Hematopoietic multipotent progenitor cell treated with erythropoietin and hydrocortisone succinate and interleukin-3 and kit ligand, for 6 days (in vitro differentiated cells): ENCODE results near the gene DGKZ.
"Not testable (repeated sequence)": the region's sequence is repeated elsewhere in the genome, so short reads cannot be mapped to it uniquely, and the experiment has no call there.

Experiments
- DNase-seq: peaks from one replicate; pipeline ENCODE4 v3.0.0-alpha.2; 2015

Gene DGKZ

GRCh38 chr11:46367244-46367915 lies 20.1 kb downstream of the DGKZ start:
- peak; percentile 80 for DNase-seq

DNA sequence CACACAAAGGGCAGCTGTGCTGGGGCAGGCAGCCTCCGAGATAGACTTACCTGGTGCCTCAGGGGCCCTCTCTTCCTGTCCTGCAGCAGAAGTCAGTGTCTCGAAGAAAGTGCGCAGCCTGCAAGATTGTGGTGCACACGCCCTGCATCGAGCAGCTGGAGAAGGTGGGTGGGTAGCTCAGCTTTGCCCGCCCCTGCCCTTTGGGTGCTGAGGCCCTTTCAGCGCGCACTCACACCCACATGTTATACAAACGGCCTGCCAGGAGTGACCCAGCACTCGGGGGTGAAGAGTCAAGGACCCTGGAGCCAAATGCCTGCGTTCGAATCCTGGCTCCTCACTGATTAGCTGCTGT lies 20.6 kb downstream of the DGKZ start:
- DNase-seq: no peak

DNA sequence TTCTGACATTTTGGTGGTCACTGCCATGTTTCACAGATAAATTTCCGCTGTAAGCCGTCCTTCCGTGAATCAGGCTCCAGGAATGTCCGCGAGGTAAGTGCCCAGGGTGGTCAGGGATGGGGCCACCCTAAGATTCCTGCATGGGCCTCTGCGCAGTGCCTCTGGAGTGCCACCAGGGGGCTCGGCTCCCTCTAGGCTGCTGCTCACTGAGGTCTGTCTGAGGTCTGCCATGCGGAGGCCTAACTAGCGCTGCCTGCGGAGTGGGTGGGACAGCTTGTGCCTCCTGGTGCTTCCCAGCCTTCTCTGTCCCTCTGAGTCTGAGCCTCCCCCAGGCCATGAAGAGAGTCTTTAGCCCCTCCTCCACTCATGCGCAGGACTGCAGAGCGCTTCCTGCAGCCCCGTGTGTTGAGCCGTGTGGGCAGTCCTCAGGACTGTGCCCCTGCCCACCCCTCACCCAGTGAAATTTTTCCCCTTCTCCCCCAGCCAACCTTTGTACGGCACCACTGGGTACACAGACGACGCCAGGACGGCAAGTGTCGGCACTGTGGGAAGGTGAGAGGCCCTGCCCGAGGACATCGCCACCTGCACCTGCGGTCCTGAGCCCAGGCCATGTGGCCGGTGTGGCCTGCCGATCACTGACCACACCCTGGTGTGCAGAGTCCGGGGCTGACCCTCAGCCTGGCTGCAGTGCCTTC lies 22.3 kb downstream of the DGKZ start:
- peak; percentile 86 for DNase-seq

- no peak for DNase-seq
These were observed 23.0 kb downstream of the DGKZ start for GRCh38 chr11:46370253-46370652.

GRCh38 chr11:46371262-46371661 lies 24.0 kb downstream of the DGKZ start:
- DNase-seq: not testable (repeated sequence)

DNA sequence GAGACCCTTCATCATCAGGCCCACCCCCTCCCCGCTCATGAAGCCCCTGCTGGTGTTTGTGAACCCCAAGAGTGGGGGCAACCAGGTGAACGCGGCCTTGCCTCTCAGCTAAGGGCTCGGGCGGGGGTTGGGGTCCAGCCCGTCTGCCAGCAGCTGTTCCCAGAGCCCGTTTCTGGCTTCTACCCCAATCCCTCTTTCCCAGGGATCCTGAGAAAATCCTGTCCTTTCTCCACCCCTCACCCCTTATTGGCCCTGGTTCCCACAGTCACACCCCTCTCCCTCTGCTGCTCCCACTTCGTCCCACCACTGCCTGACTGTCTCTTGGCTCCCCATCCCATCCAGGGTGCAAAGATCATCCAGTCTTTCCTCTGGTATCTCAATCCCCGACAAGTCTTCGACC lies 24.8 kb downstream of the DGKZ start:
- DNase-seq: no peak

DNA sequence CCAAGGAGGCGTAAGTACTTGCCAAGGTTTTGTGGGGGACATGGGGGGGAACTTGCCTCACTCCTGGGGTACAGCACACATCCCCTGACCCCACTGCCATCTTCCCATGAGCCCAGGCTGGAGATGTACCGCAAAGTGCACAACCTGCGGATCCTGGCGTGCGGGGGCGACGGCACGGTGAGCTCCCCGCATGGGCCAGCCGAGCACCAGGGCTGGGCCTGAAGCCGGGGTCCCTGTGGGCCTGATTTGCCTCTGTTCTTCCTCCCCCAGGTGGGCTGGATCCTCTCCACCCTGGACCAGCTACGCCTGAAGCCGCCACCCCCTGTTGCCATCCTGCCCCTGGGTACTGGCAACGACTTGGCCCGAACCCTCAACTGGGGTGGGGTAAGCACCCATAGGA lies 25.2 kb downstream of the DGKZ start:
- not testable (repeated sequence) for DNase-seq

GRCh38 chr11:46373787-46374740 lies 26.8 kb downstream of the DGKZ start:
- DNase-seq: no peak

DNA sequence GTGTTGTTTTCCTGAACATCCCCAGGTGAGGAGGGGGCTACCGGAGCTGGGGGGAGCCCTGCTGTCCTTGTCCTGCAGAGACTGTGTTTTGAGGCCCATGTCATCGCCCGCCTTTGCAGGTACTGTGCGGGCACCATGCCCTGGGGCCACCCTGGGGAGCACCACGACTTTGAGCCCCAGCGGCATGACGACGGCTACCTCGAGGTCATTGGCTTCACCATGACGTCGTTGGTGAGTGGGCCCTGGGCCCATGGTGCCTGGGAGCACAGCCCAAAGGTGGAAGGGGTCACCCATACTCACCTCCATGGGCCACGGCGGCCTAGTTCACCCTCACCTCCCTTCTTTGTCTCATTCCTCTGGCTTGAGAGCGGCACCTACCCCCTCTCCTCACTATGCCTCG lies 27.6 kb downstream of the DGKZ start:
- no peak for DNase-seq

- DNase-seq: no peak
These were observed 28.3 kb downstream of the DGKZ start for GRCh38 chr11:46375392-46376101.

DNA sequence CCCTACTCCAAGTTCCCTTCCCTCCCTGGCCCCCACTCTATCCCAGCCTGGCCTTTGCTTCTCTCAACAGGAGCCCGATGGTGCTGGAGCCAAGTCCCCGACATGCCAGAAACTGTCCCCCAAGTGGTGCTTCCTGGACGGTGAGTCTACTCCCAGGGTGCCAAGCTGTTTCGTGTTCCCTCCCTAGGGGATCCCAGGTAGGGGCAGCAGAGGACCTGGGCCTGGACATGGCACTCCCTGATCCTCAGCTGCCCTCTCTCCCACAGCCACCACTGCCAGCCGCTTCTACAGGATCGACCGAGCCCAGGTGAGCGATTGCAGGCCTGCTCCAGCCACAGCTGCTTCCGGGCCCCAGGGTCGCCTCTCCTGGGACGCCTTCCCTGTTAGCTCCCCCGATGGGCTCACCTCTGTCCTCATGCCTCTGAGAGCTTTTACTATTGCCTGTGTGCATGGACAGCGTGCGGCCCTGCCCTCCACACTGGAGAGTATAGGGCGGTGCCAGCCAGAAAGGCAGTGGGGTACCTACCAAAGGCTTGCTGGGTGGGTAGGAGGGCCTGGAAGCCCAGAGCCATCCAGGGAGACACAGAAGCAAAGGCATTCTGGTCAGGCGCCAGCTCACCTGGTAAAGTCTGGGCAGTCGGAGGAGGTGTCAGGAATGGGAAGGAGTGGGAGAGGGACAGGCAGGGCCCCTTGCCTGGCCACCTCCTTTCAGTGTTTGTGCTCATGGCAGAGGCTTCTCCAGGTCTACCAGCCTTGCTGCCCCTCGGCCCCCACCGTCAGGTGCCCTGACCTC lies 29.2 kb downstream of the DGKZ start:
- no peak for DNase-seq

- DNase-seq: no peak
These were observed 30.0 kb downstream of the DGKZ start for GRCh38 chr11:46377290-46377689.

GRCh38 chr11:46377831-46378230 lies 30.6 kb downstream of the DGKZ start:
- no peak for DNase-seq

- no peak for DNase-seq
These were observed 31.0 kb downstream of the DGKZ start for GRCh38 chr11:46378296-46378695.

- DNase-seq: no peak
These were observed 31.7 kb downstream of the DGKZ start for GRCh38 chr11:46378811-46379481.

DNA sequence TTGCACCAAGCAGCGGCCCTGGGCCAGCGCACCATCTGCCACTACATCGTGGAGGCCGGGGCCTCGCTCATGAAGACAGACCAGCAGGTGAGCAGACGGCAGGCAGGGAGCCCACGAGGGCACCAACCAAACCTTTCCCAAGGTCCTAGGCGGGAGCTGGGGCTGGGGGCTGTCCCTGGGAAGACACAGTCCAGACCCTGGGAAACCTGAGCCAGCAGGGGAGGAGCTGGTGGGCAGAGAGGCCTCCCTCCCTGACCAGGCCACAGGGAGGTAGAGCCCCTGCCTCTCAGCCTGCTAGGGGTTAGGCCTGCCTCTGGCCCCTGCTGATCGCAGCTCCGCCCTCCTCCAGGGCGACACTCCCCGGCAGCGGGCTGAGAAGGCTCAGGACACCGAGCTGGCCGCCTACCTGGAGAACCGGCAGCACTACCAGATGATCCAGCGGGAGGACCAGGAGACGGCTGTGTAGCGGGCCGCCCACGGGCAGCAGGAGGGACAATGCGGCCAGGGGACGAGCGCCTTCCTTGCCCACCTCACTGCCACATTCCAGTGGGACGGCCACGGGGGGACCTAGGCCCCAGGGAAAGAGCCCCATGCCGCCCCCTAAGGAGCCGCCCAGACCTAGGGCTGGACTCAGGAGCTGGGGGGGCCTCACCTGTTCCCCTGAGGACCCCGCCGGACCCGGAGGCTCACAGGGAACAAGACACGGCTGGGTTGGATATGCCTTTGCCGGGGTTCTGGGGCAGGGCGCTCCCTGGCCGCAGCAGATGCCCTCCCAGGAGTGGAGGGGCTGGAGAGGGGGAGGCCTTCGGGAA lies 32.4 kb downstream of the DGKZ start:
- not testable (repeated sequence) for DNase-seq

DNA sequence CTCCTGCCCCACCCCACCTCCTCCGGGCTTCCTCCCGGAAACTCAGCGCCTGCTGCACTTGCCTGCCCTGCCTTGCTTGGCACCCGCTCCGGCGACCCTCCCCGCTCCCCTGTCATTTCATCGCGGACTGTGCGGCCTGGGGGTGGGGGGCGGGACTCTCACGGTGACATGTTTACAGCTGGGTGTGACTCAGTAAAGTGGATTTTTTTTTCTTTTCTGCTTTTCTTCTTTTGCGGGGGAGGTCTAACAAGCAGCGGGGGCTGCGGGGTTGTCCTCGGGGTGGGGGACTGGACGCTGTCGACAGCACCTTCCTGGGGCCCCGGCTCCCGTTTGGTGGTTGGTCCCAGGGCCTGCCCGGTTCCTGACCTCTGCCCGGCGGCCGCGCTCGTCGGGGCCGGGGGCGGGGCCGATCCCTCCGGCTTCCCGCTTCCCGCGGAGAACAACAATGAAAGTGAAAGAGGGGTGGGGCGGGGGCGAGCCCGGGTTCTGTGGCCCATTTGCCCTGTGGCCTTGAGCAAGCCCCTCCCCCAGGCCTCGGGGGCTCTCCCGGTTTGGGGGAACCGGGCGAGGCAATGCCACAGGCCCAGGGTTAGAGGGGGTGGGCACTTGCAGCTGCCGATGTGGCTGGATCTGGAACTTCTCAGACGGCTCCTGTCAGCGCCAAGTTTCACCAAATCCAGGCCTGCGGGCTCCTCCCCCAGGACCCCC lies 33.2 kb downstream of the DGKZ start:
- DNase-seq: no peak

GRCh38 chr11:46381048-46381818 lies 34.0 kb downstream of the DGKZ start, which contains the start of gene MDK:
Gene MDK, plus strand, starts transcription at chr11:46381669. Its CDS starts 389 bp downstream, at chr11:46382058.
- DNase-seq: no peak
